ENCODE results near the gene TFDP2.

Gene TFDP2

GRCh38 chr3:142175478-142175877 lies 26.1 kb upstream of the TFDP2 start:
- Histone ChIP-seq H3K9me2 (replicated peaks; ENCODE audit: low read depth, low read length) (no peaks in the 10 kb centered on the region), H3K9ac (ENCODE audit: low read depth, low read length, poor library complexity, severe bottlenecking) (no peak overlapping the region), H3K9me3 (ENCODE audit: insufficient read depth, low read depth, low read length) (no peaks in the 10 kb centered on the region), H2AFZ (ENCODE audit: low read length) (no peak overlapping the region), H3K36me3 (ENCODE audit: insufficient read depth, low read length) (peaks cover 9% of the 10 kb centered on the region; the same call in 1 of the 2 replicates), H3K4me3 (ENCODE audit: low read length, poor library complexity, severe bottlenecking) (no peak overlapping the region), H3K79me2 (ENCODE audit: insufficient read depth, low read length) (no peaks in the 10 kb centered on the region), H4K20me1 (ENCODE audit: insufficient read depth, low read length, poor library complexity, severe bottlenecking) (no peaks in the 10 kb centered on the region), H3K4me2 (ENCODE audit: low read depth, low read length, poor library complexity, severe bottlenecking) (no peak overlapping the region), H3F3A (ENCODE audit: low read depth) (no peaks in the 10 kb centered on the region), H3K4me1 (ENCODE audit: insufficient read depth, low read length, poor library complexity, severe bottlenecking) (no peaks in the 10 kb centered on the region), H3K27me3 (ENCODE audit: insufficient read depth, low read length, poor library complexity, severe bottlenecking) (no peaks in the 10 kb centered on the region)
- no peak for TF ChIP-seq EZH2phosphoT487 (IDR thresholded peaks at IDR 0.05; ENCODE audit: borderline replicate concordance)
- no peak for TF ChIP-seq CTCF (conservative IDR thresholded peaks at IDR 0.05; ENCODE audit: low read length)

GRCh38 chr3:142174559-142174958 lies 25.2 kb upstream of the TFDP2 start:
- H3K79me2 ChIP-seq (ENCODE audit: insufficient read depth, low read length) = no peaks in the 10 kb centered on the region
- H3K9me2 ChIP-seq (replicated peaks; ENCODE audit: low read depth, low read length) = no peaks in the 10 kb centered on the region
- H3K4me3 ChIP-seq (ENCODE audit: low read length, poor library complexity, severe bottlenecking) = no peak overlapping the region
- no peak overlapping the region for H3K9ac ChIP-seq (ENCODE audit: low read depth, low read length, poor library complexity, severe bottlenecking)
- no peak overlapping the region for H2AFZ ChIP-seq (ENCODE audit: low read length)
- no peaks in the 10 kb centered on the region for H3K4me1 ChIP-seq (ENCODE audit: insufficient read depth, low read length, poor library complexity, severe bottlenecking)
- no peaks in the 10 kb centered on the region for H4K20me1 ChIP-seq (ENCODE audit: insufficient read depth, low read length, poor library complexity, severe bottlenecking)
- TF ChIP-seq CTCF (conservative IDR thresholded peaks at IDR 0.05; ENCODE audit: low read length) (no peak), EZH2phosphoT487 (IDR thresholded peaks at IDR 0.05; ENCODE audit: borderline replicate concordance) (no peak)
- no peaks in the 10 kb centered on the region for H3K9me3 ChIP-seq (ENCODE audit: insufficient read depth, low read depth, low read length)
- H3K27me3 ChIP-seq (ENCODE audit: insufficient read depth, low read length, poor library complexity, severe bottlenecking) = no peaks in the 10 kb centered on the region
- no peak overlapping the region for H3K4me2 ChIP-seq (ENCODE audit: low read depth, low read length, poor library complexity, severe bottlenecking)
- H3K36me3 ChIP-seq (ENCODE audit: insufficient read depth, low read length) = peaks cover 14% of the 10 kb centered on the region; the same call in 1 of the 2 replicates
- no peaks in the 10 kb centered on the region for H3F3A ChIP-seq (ENCODE audit: low read depth)

- Histone ChIP-seq H3K36me3 (ENCODE audit: insufficient read depth, low read length) (peaks cover 11% of the 10 kb centered on the region; the same call in 1 of the 2 replicates), H4K20me1 (ENCODE audit: insufficient read depth, low read length, poor library complexity, severe bottlenecking) (no peaks in the 10 kb centered on the region), H3F3A (ENCODE audit: low read depth) (no peaks in the 10 kb centered on the region), H3K9ac (ENCODE audit: low read depth, low read length, poor library complexity, severe bottlenecking) (no peak overlapping the region), H3K9me2 (replicated peaks; ENCODE audit: low read depth, low read length) (no peaks in the 10 kb centered on the region), H3K27me3 (ENCODE audit: insufficient read depth, low read length, poor library complexity, severe bottlenecking) (no peaks in the 10 kb centered on the region), H3K79me2 (ENCODE audit: insufficient read depth, low read length) (no peaks in the 10 kb centered on the region), H3K4me2 (ENCODE audit: low read depth, low read length, poor library complexity, severe bottlenecking) (no peak overlapping the region), H3K9me3 (ENCODE audit: insufficient read depth, low read depth, low read length) (no peaks in the 10 kb centered on the region), H3K4me1 (ENCODE audit: insufficient read depth, low read length, poor library complexity, severe bottlenecking) (no peaks in the 10 kb centered on the region), H3K4me3 (ENCODE audit: low read length, poor library complexity, severe bottlenecking) (no peak overlapping the region), H2AFZ (ENCODE audit: low read length) (no peak overlapping the region)
- TF ChIP-seq EZH2phosphoT487 (IDR thresholded peaks at IDR 0.05; ENCODE audit: borderline replicate concordance) = no peak
- TF ChIP-seq CTCF (conservative IDR thresholded peaks at IDR 0.05; ENCODE audit: low read length) = no peak
Observed at GRCh38 chr3:142168514-142168913, 19.2 kb upstream of the TFDP2 start.

Data from Loucy (cell line).